ENCODE data around the gene NLRP7. TPM values are rescaled to one million over a fixed set of nuclear protein-coding genes. Genes with fewer than 3 reads are reported as not detected.
"Not testable (repeated sequence)": the region's sequence is repeated elsewhere in the genome, so short reads cannot be mapped to it uniquely, and the experiment has no call there.

NLRP7 gene
- total RNA-seq, 1 experiment from 2014 or later: 1.1 TPM

DNA sequence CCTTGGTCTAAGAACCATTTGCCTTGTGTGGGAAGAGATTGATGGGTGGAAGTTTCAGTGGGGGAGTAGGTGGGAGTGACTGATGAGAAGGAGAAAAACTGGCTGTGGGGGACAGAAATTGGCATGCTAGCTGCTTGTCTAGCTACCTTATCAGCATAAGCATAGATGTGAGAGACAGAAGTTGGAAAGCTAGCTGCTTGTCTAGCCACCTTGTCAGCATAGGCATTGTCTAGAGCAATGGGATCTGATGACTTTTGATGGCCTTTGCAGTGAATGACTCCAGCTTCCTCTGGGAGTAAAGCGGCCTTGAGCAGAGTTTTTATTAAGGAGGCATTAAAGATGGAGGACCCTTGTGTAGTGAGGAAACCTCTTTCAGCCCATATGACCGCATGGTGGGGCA is 51.3 kb downstream of the NLRP7 start:
- Histone ChIP-seq H2AK5ac (ENCODE audit: insufficient read length, low read length) (no peak overlapping the region), H4K5ac (ENCODE audit: insufficient read length, low read depth, low read length) (no peak overlapping the region), H2BK120ac (ENCODE audit: low read depth, low read length, poor library complexity, severe bottlenecking) (no peak overlapping the region), H2BK20ac (ENCODE audit: low read depth, low read length, poor library complexity, severe bottlenecking) (no peak overlapping the region), H3K9ac (ENCODE audit: extremely low read depth, insufficient read length, low read length) (no peak overlapping the region), H4K20me1 (ENCODE audit: control insufficient read depth, insufficient read depth, insufficient read length) (no peaks in the 10 kb centered on the region), H2BK15ac (ENCODE audit: low read depth, low read length) (no peak overlapping the region), H3T11ph (ENCODE audit: low read length) (no peak overlapping the region), H3K27me3 (ENCODE audit: insufficient read depth, low read length) (no peaks in the 10 kb centered on the region), H3K79me1 (ENCODE audit: insufficient read depth, low read depth, low read length, poor library complexity, severe bottlenecking) (no peaks in the 10 kb centered on the region), H3K27ac (ENCODE audit: insufficient read length, low read depth, low read length) (no peak overlapping the region), H2BK12ac (ENCODE audit: insufficient read length, low read depth, low read length) (no peak overlapping the region), H3K56ac (ENCODE audit: insufficient read length, low read depth, low read length) (no peak overlapping the region), H3K9me3 (ENCODE audit: control insufficient read depth, low read depth, low read length) (no peaks in the 10 kb centered on the region), H4K91ac (ENCODE audit: insufficient read length, low read depth, low read length) (no peak overlapping the region), H3K4ac (ENCODE audit: low read depth, low read length) (no peak overlapping the region), H4K8ac (replicated peaks; ENCODE audit: insufficient read length, low read depth, low read length) (no peak overlapping the region), H2BK5ac (ENCODE audit: insufficient read length, low read length) (no peak overlapping the region), H3K14ac (ENCODE audit: insufficient read depth, low read length) (no peak overlapping the region), H3K23ac (ENCODE audit: insufficient read length, low read depth, low read length) (no peak overlapping the region), H3K4me2 (ENCODE audit: insufficient read depth, insufficient read length, low read length) (no peak overlapping the region), H3K18ac (ENCODE audit: insufficient read length, low read depth, low read length) (no peak overlapping the region), H2AFZ (ENCODE audit: low read length) (no peak overlapping the region), H3K23me2 (ENCODE audit: insufficient read length, low read depth, low read length, poor library complexity, severe bottlenecking) (no peaks in the 10 kb centered on the region), H3K79me2 (ENCODE audit: insufficient read depth, low read length) (no peaks in the 10 kb centered on the region), H3K4me1 (ENCODE audit: insufficient read depth, low read length) (peaks cover 3% of the 10 kb centered on the region; the same call in 1 of the 2 replicates)
- DNase-seq: no peak
- H3K4me1 Mint-ChIP-seq: peaks cover 0 to 59% of the 10 kb centered on the region in 2 experiments; a peak in 2 of 4 replicates
- no CpG with 5 or more reads among the region's 2 CpGs for WGBS (ENCODE audit: extremely low coverage, insufficient read length, low lambda C conversion rate)
- H3K27me3 Mint-ChIP-seq (ENCODE audit: low read depth): no peaks in the 10 kb centered on the region; the same call in 1 of the 2 replicates
- TF ChIP-seq, protein P1, sequence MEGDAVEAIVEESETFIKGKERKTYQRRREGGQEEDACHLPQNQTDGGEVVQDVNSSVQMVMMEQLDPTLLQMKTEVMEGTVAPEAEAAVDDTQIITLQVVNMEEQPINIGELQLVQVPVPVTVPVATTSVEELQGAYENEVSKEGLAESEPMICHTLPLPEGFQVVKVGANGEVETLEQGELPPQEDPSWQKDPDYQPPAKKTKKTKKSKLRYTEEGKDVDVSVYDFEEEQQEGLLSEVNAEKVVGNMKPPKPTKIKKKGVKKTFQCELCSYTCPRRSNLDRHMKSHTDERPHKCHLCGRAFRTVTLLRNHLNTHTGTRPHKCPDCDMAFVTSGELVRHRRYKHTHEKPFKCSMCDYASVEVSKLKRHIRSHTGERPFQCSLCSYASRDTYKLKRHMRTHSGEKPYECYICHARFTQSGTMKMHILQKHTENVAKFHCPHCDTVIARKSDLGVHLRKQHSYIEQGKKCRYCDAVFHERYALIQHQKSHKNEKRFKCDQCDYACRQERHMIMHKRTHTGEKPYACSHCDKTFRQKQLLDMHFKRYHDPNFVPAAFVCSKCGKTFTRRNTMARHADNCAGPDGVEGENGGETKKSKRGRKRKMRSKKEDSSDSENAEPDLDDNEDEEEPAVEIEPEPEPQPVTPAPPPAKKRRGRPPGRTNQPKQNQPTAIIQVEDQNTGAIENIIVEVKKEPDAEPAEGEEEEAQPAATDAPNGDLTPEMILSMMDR (conservative IDR thresholded peaks at IDR 0.05): no peak
- peak overlapping the region in 1 of 3 experiments; percentile 85; a peak in 2 of 7 replicates for H3K27ac Mint-ChIP-seq
- no peak overlapping the region for H3K4me3 Mint-ChIP-seq
- peaks cover 2 to 13% (median 8%) of the 10 kb centered on the region in 3 experiments; a peak in 3 of 7 replicates for H3K36me3 Mint-ChIP-seq (ENCODE audit: insufficient read depth in 1 of 3, low read depth in 3 of 3)
- peaks cover 13 to 94% of the 10 kb centered on the region in 2 experiments; a peak in 4 of 5 replicates for H3K9me3 Mint-ChIP-seq

DNA sequence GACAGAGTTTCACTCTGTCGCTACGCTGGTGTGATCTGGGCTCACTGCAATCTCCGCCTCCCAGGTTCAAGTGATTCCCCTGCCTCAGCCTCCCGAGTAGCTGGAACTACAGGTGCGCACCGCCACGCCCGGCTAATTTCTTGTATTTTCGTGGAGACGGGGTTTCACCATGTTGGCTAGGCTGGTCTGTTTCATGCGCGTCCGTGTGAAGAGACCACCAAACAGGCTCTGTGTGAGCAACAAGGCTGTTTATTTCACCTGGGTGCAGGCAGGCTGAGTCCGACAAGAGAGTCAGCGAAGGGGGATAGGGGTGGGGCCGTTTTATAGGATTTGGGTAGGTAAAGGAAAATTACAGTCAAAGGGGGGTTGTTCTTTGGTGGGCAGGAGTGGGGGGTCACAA is 53.2 kb downstream of the NLRP7 start:
- H3K9ac ChIP-seq (ENCODE audit: extremely low read depth, insufficient read length, low read length); H3K79me2 ChIP-seq (ENCODE audit: insufficient read depth, low read length): not testable (repeated sequence)
- H3K27ac Mint-ChIP-seq: peak overlapping the region in 2 of 3 experiments; percentile 94 to 96; a peak in 5 of 7 replicates

More for the DNA sequence above, 53.2 kb downstream of the NLRP7 start:
- peaks cover 0 to 52% of the 10 kb centered on the region in 2 experiments; a peak in 2 of 4 replicates for H3K4me1 Mint-ChIP-seq
- WGBS (ENCODE audit: extremely low coverage, insufficient read length, low lambda C conversion rate): no CpG with 5 or more reads among the region's 16 CpGs
- not testable (repeated sequence) for H3K27me3 Mint-ChIP-seq (ENCODE audit: low read depth); H2AK5ac ChIP-seq (ENCODE audit: insufficient read length, low read length); H3K23me2 ChIP-seq (ENCODE audit: insufficient read length, low read depth, low read length, poor library complexity, severe bottlenecking); H4K91ac ChIP-seq (ENCODE audit: insufficient read length, low read depth, low read length); H2BK20ac ChIP-seq (ENCODE audit: low read depth, low read length, poor library complexity, severe bottlenecking); H3K23ac ChIP-seq (ENCODE audit: insufficient read length, low read depth, low read length); DNase-seq; H3K4me1 ChIP-seq (ENCODE audit: insufficient read depth, low read length); H3K27me3 ChIP-seq (ENCODE audit: insufficient read depth, low read length); H3T11ph ChIP-seq (ENCODE audit: low read length); H3K27ac ChIP-seq (ENCODE audit: insufficient read length, low read depth, low read length); H3K56ac ChIP-seq (ENCODE audit: insufficient read length, low read depth, low read length); H4K5ac ChIP-seq (ENCODE audit: insufficient read length, low read depth, low read length); H2BK5ac ChIP-seq (ENCODE audit: insufficient read length, low read length); H3K9me3 ChIP-seq (ENCODE audit: control insufficient read depth, low read depth, low read length); H2AFZ ChIP-seq (ENCODE audit: low read length); H3K79me1 ChIP-seq (ENCODE audit: insufficient read depth, low read depth, low read length, poor library complexity, severe bottlenecking); H2BK12ac ChIP-seq (ENCODE audit: insufficient read length, low read depth, low read length); H4K8ac ChIP-seq (replicated peaks; ENCODE audit: insufficient read length, low read depth, low read length); H2BK15ac ChIP-seq (ENCODE audit: low read depth, low read length); H4K20me1 ChIP-seq (ENCODE audit: control insufficient read depth, insufficient read depth, insufficient read length)
- Histone ChIP-seq H3K14ac (ENCODE audit: insufficient read depth, low read length) (peak overlapping the region; percentile 57; the same call in 1 of the 2 replicates), H2BK120ac (ENCODE audit: low read depth, low read length, poor library complexity, severe bottlenecking) (peak overlapping the region; percentile 77), H3K4ac (ENCODE audit: low read depth, low read length) (peak overlapping the region; percentile 85; the same call in 1 of the 2 replicates), H3K18ac (ENCODE audit: insufficient read length, low read depth, low read length) (peak overlapping the region; percentile 75), H3K4me2 (ENCODE audit: insufficient read depth, insufficient read length, low read length) (peak overlapping the region; percentile 12)
- H3K4me3 Mint-ChIP-seq: peak overlapping the region; percentile 22 to 62; a peak in 4 of 5 replicates
- H3K36me3 Mint-ChIP-seq (ENCODE audit: insufficient read depth in 1 of 3, low read depth in 3 of 3): peaks cover 2 to 13% (median 13%) of the 10 kb centered on the region in 3 experiments; a peak in 3 of 7 replicates
- H3K9me3 Mint-ChIP-seq: peaks cover 13 to 93% of the 10 kb centered on the region in 2 experiments; a peak in 4 of 5 replicates
